Activated CD8-positive, alpha-beta T cell treated with anti-CD3 and anti-CD28 coated beads for 36 hours (primary cell): ENCODE measurements around the gene BDH2. TPM values are rescaled to one million over a fixed set of nuclear protein-coding genes. Genes with fewer than 3 reads are reported as not detected.

Experiments
- ATAC-seq: fragments of 200-7000 bp; cut with Tn5 transposase; one replicate; pipeline ENCODE4 v1.10.0; 2021; ENCODE audit warnings: mild to moderate bottlenecking, moderate library complexity
- CTCF ChIA-PET: fragments of 350-600 bp; sonication (Branson Sonifier 250); formaldehyde crosslinking; loops from one replicate; lab custom pipeline; 2021; ENCODE audit warnings: antibody characterized with exemption; lab: Charles Lee
- POLR2A ChIA-PET: fragments of 350-600 bp; sonication (Branson Sonifier 250); formaldehyde crosslinking; loops from one replicate; lab custom pipeline; 2021; ENCODE audit warnings: antibody characterized with exemption; lab: Charles Lee
- DNase-seq: peaks from one replicate; pipeline ENCODE4 v3.0.0-alpha.2; 2020
- H3K27ac Mint-ChIP-seq: one replicate; pipeline ENCODE4 v1.8.0; 2021; ENCODE audit warnings: mild to moderate bottlenecking, mixed read lengths
- H3K27me3 Mint-ChIP-seq: one replicate; pipeline ENCODE4 v1.8.0; 2021; ENCODE audit warnings: mixed read lengths
- H3K36me3 Mint-ChIP-seq: one replicate; pipeline ENCODE4 v1.8.0; 2021; ENCODE audit warnings: low read depth, mixed read lengths
- H3K4me1 Mint-ChIP-seq: one replicate; pipeline ENCODE4 v1.8.0; 2021; ENCODE audit warnings: low read depth, mixed read lengths
- H3K4me3 Mint-ChIP-seq: one replicate; pipeline ENCODE4 v1.8.0; 2021; ENCODE audit warnings: mild to moderate bottlenecking, moderate library complexity, mixed read lengths
- H3K9me3 Mint-ChIP-seq: one replicate; pipeline ENCODE4 v1.8.0; 2021; ENCODE audit warnings: mixed read lengths
- CTCF ChIP-seq: fragments of 200-600 bp; IDR thresholded peaks from one replicate; pipeline ENCODE4 v1.8.0; 2022; ENCODE audit warnings: antibody characterized with exemption, mild to moderate bottlenecking
- intact Hi-C: fragments of 100-400 bp; cut with micrococcal nuclease; formaldehyde crosslinking; loops from one replicate; pipeline ENCODE4 v1.10.0; 2022
- total RNA-seq, 2 experiments: library from RNA; stranded (reverse); gene quantifications; one replicate each; pipeline ENCODE4 v1.2.3, GENCODE V29; 2021

BDH2 gene
- total RNA-seq, 2 experiments from 2014 or later, result 17.0 to 19.4 TPM

- Mint-ChIP-seq H3K4me3 (peak overlapping the region; percentile 90), H3K4me1 (peaks cover 23% of the 10 kb centered on the region), H3K27ac (no peak overlapping the region), H3K27me3 (no peaks in the 10 kb centered on the region), H3K36me3 (no peaks in the 10 kb centered on the region), H3K9me3 (no peaks in the 10 kb centered on the region)
- ChIA-PET CTCF (interaction anchor here (2.5 to 4.6 kb wide), 4 partner anchors 9 to 79 kb away, joined by 12 to 25 read pairs (median 15); partner anchors contain the start of genes SLC9B1 and SLC9B2), POLR2A (interaction anchor here (1.0 to 2.6 kb wide), 2 partner anchors 18 to 80 kb away, joined by 3 to 6 read pairs; no protein-coding TSS in a partner anchor)
- no peak for ATAC-seq
- intact Hi-C loops, result loop anchor here (5.0 to 10.0 kb wide), 2 partner anchors 476 to 664 kb away; no protein-coding TSS in a partner anchor
- no peak for TF ChIP-seq CTCF
- DNase-seq, result no peak
Observed at GRCh38 chr4:103098341-103098740, 1.3 kb downstream of the BDH2 start.

GRCh38 chr4:103097112-103097511 lies 2.5 kb downstream of the BDH2 start:
- ATAC-seq (no peak), DNase-seq (no peak)
- ChIA-PET POLR2A (interaction anchor here (2.6 kb wide), 1 partner anchor 16 kb away, joined by 6 read pairs; no protein-coding TSS in a partner anchor), CTCF (interaction anchor here (4.6 kb wide), 1 partner anchor 8 kb away, joined by 25 read pairs; no protein-coding TSS in a partner anchor)
- peaks cover 33% of the 10 kb centered on the region for H3K4me1 Mint-ChIP-seq
- no peak overlapping the region for H3K4me3 Mint-ChIP-seq
- no peaks in the 10 kb centered on the region for H3K9me3 Mint-ChIP-seq
- TF ChIP-seq CTCF, result no peak
- H3K27ac Mint-ChIP-seq, result no peak overlapping the region
- no peaks in the 10 kb centered on the region for H3K27me3 Mint-ChIP-seq
- intact Hi-C loops, result loop anchor here (5.0 to 10.0 kb wide), 2 partner anchors 475 to 662 kb away; no protein-coding TSS in a partner anchor
- no peaks in the 10 kb centered on the region for H3K36me3 Mint-ChIP-seq

GRCh38 chr4:103095080-103095479 lies 4.6 kb downstream of the BDH2 start:
- no peak overlapping the region for H3K27ac Mint-ChIP-seq
- POLR2A ChIA-PET, result interaction anchor here (1.5 to 1.6 kb wide), 2 partner anchors 18 to 20 kb away, joined by 4 read pairs; no protein-coding TSS in a partner anchor
- DNase-seq, result no peak
- intact Hi-C loops, result loop anchor here (5.0 to 10.0 kb wide), 2 partner anchors 473 to 660 kb away; no protein-coding TSS in a partner anchor
- H3K9me3 Mint-ChIP-seq, result no peaks in the 10 kb centered on the region
- H3K4me1 Mint-ChIP-seq, result peaks cover 39% of the 10 kb centered on the region
- no peaks in the 10 kb centered on the region for H3K27me3 Mint-ChIP-seq
- TF ChIP-seq CTCF, result no peak
- CTCF ChIA-PET, result interaction anchor here (0.8 to 7.5 kb wide), 7 partner anchors 14 to 665 kb away, joined by 3 to 71 read pairs (median 8); partner anchors contain the start of gene SLC9B2
- ATAC-seq, result no peak
- H3K36me3 Mint-ChIP-seq, result no peaks in the 10 kb centered on the region
- no peak overlapping the region for H3K4me3 Mint-ChIP-seq

DNA sequence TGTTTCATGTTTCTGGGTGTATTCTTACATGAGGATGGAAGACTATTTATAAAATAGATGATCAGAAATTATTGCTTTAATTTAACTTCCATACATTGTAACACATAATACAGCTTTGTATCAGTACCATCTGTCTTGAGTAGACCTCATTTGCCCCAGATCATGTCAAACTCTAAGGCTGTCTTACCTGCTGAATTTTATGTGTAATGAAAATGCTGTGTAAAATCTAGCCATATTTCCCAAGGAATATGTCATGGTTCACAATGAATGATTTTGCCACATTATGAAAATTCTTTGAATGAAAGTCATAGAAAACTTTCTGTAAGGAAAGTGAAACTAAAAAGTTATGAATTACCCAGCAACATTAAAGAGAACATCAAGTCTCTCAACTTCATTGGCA lies 7.4 kb downstream of the BDH2 start:
- POLR2A ChIA-PET, result interaction anchor here (1.2 to 1.5 kb wide), 2 partner anchors 12 to 15 kb away, joined by 3 read pairs; partner anchors contain the start of gene SLC9B2
- Mint-ChIP-seq H3K36me3 (peaks cover 2% of the 10 kb centered on the region), H3K4me1 (peaks cover 21% of the 10 kb centered on the region), H3K9me3 (no peaks in the 10 kb centered on the region), H3K4me3 (peak overlapping the region; percentile 6), H3K27me3 (no peaks in the 10 kb centered on the region), H3K27ac (peak overlapping the region; percentile 53)
- no peak for TF ChIP-seq CTCF
- CTCF ChIA-PET, result interaction anchor here (0.6 to 7.5 kb wide), 17 partner anchors 8 to 661 kb away, joined by 3 to 78 read pairs (median 5); partner anchors contain the start of genes BDH2 and SLC9B2
- ATAC-seq (no peak), DNase-seq (no peak)
- intact Hi-C loops, result loop anchor here (5.0 to 10.0 kb wide), 2 partner anchors 45 to 657 kb away; no protein-coding TSS in a partner anchor
